K562 (cell line): Measurements from ENCODE around the gene GPR37L1. TPM values are rescaled to one million over a fixed set of nuclear protein-coding genes. Genes with fewer than 3 reads are reported as not detected.

Experiments
- ESRRA ChIP-seq: fragments of 450-650 bp; IDR thresholded peaks from 2 replicates; pipeline ENCODE4 v1.6.1; 2014; ENCODE audit warnings: low read depth, mild to moderate bottlenecking, moderate library complexity, borderline replicate concordance
- ETV1 ChIP-seq: fragments of 450-650 bp; conservative IDR thresholded peaks from 2 replicates; pipeline ENCODE4 v1.6.1; 2016; ENCODE audit warnings: missing genetic modification characterization, control low read depth, low read depth, missing compliant biosample characterization
- EWSR1 ChIP-seq: fragments of 450-650 bp; IDR thresholded peaks from 2 replicates; pipeline ENCODE4 v1.6.1; 2018; ENCODE audit warnings: borderline replicate concordance, mild to moderate bottlenecking, low read depth, moderate library complexity; ENCODE audit not compliant: partially characterized antibody
- GTF2E2 ChIP-seq: fragments of 200-800 bp; sonication (Bioruptor generic); IDR thresholded peaks from 2 replicates; pipeline ENCODE4 v1.6.1; 2016; ENCODE audit warnings: missing genetic modification characterization, missing compliant biosample characterization
- HBP1 ChIP-seq: fragments of 450-650 bp; formaldehyde crosslinking; IDR thresholded peaks from 2 replicates; pipeline ENCODE4 v1.4.0; 2022; ENCODE audit warnings: missing genetic modification characterization
- HINFP ChIP-seq: fragments of 450-650 bp; conservative IDR thresholded peaks from 2 replicates; pipeline ENCODE4 v1.6.1; 2016; ENCODE audit warnings: missing genetic modification characterization, low read depth, mild to moderate bottlenecking, control low read depth, missing compliant biosample characterization
- HMGN3 ChIP-seq: IDR thresholded peaks from 2 replicates; pipeline ENCODE4 v1.6.1; 2011; ENCODE audit warnings: borderline replicate concordance, low read depth, mild to moderate bottlenecking, mixed read lengths, low read length; ENCODE audit not compliant: insufficient read length; ENCODE audit errors: extremely low read depth
- ILK ChIP-seq: fragments of 450-650 bp; IDR thresholded peaks from 2 replicates; pipeline ENCODE4 v1.6.1; 2016; ENCODE audit warnings: missing genetic modification characterization, low read depth, mild to moderate bottlenecking, missing compliant biosample characterization, moderate library complexity, borderline replicate concordance
- MCM3 ChIP-seq: fragments of 450-650 bp; IDR thresholded peaks from 2 replicates; pipeline ENCODE4 v1.6.1; 2016
- MLX ChIP-seq, 2 experiments: fragments of 450-650 bp in 1 of 2; sonication (generic) in 1 of 2; formaldehyde crosslinking; conservative IDR thresholded peaks; 2 replicates each; pipeline versions ENCODE4 v1.4.0 to v1.8.1; 2020 to 2022; ENCODE audit warnings: mild to moderate bottlenecking in 1 of 2, missing genetic modification reagents in 1 of 2
- OTX1 ChIP-seq: fragments of 450-650 bp; formaldehyde crosslinking; IDR thresholded peaks from 2 replicates; pipeline ENCODE4 v1.4.0; 2022; ENCODE audit warnings: mild to moderate bottlenecking
- PHF20 ChIP-seq: fragments of 450-650 bp; IDR thresholded peaks from 2 replicates; pipeline ENCODE4 v1.6.1; 2018; ENCODE audit not compliant: partially characterized antibody
- PTRF ChIP-seq: fragments of 450-650 bp; IDR thresholded peaks from 2 replicates; pipeline ENCODE4 v1.6.1; 2016; ENCODE audit warnings: mild to moderate bottlenecking, missing genetic modification characterization, missing compliant biosample characterization
- SIX5 ChIP-seq, 2 experiments: IDR thresholded peaks; 2 replicates each; pipeline ENCODE4 v1.6.1; 2011; ENCODE audit warnings: low read length in 2 of 2, borderline replicate concordance in 1 of 2, low read depth in 1 of 2, mild to moderate bottlenecking in 1 of 2, moderate library complexity in 1 of 2; ENCODE audit not compliant: insufficient read depth in 1 of 2
- TBL1XR1 ChIP-seq, 2 experiments: IDR thresholded peaks; 2 replicates each; pipeline ENCODE4 v1.6.1; 2012; ENCODE audit warnings: improper control_type of control experiment in 2 of 2, low read length in 2 of 2, mild to moderate bottlenecking in 1 of 2
- TEAD2 ChIP-seq: fragments of 450-650 bp; IDR thresholded peaks from 2 replicates; pipeline ENCODE4 v1.6.1; 2016; ENCODE audit warnings: missing genetic modification characterization, control low read depth, missing compliant biosample characterization
- THAP12 ChIP-seq: fragments of 250-450 bp; sonication (Bioruptor Pico); IDR thresholded peaks from 2 replicates; pipeline ENCODE4 v1.9.0; 2021; ENCODE audit warnings: mild to moderate bottlenecking, inconsistent platforms
- ZNF282 ChIP-seq: sonication (generic); formaldehyde crosslinking; IDR thresholded peaks from 2 replicates; pipeline ENCODE4 v1.8.1; 2023; ENCODE audit warnings: missing genetic modification reagents
- ZNF511 ChIP-seq: sonication (generic); formaldehyde crosslinking; IDR thresholded peaks from 2 replicates; pipeline ENCODE4 v1.8.0; 2022; ENCODE audit warnings: mild to moderate bottlenecking, missing genetic modification reagents
- ZNF57 ChIP-seq: fragments of 450-650 bp; formaldehyde crosslinking; IDR thresholded peaks from 2 replicates; pipeline ENCODE4 v1.4.0; 2020; ENCODE audit warnings: mild to moderate bottlenecking, moderate library complexity
- polyA plus RNA-seq, 8 experiments: library from polyadenylated mRNA; depleted of rRNA in 4 of 8; stranded (reverse) in 5 of 8; unstranded in 3 of 8; fragments of >200 nt; fragmentation: Nextera tagmentation in 2 of 8; fragmentation: Illumina TruSeq in 1 of 8; extraction: Ambion mirVana in 2 of 8; extraction: Trizol in 1 of 8; gene quantifications; 2 replicates each; pipeline versions ENCODE4 v1.2.1 to v1.2.3, GENCODE V29; 2011 to 2014; ENCODE audit warnings: inconsistent platforms in 1 of 8, missing spikeins in 1 of 8
- total RNA-seq, 7 experiments: library from RNA; depleted of rRNA in 6 of 7; stranded (reverse); fragments of >200 nt in 6 of 7; fragmentation: Illumina TruSeq in 2 of 7; extraction: Trizol in 2 of 7; gene quantifications; 2 replicates each; pipeline versions ENCODE4 v1.2.1 to v1.2.3, GENCODE V29; 2011 to 2021; ENCODE audit warnings: low replicate concordance in 1 of 7

GPR37L1 gene
- total and polyA plus RNA-seq, 9 of the 15 experiments (the other 6 are each of a cell fraction or from before 2014, with no cell fraction given): not detected

GRCh38 chr1:202165942-202166843 is 43.5 kb downstream of the GPR37L1 start (continued):
- no peak for TF ChIP-seq SIX5 (IDR thresholded peaks at IDR 0.05; ENCODE audit: borderline replicate concordance in 1 of 2, insufficient read depth in 1 of 2, low read depth in 1 of 2, low read length in 2 of 2)
- no peak for TF ChIP-seq ZNF57 (CRISPR knock-in tag)
- TF ChIP-seq ZNF282 (CRISPR knock-in tag): no peak
- no peak for TF ChIP-seq HBP1
- no peak for TF ChIP-seq GTF2E2 (tag)
- no peak for TF ChIP-seq ETV1 (tag)
- no peak for TF ChIP-seq PTRF (tag)
- TF ChIP-seq EWSR1: no peak
- TF ChIP-seq ESRRA: no peak; the same call in 1 of the 2 replicates
- no peak for TF ChIP-seq HINFP (tag)
- no peak for TF ChIP-seq TEAD2
- TF ChIP-seq THAP12 (CRISPR knock-in tag): no peak
- TF ChIP-seq MCM3: no peak
- peak in 1 of 2 experiments; percentile 36; a peak in 1 of 4 replicates for TF ChIP-seq TBL1XR1 (IDR thresholded peaks at IDR 0.05; ENCODE audit: low read length in 2 of 2)
- TF ChIP-seq OTX1: no peak
- no peak for TF ChIP-seq ZNF511 (CRISPR knock-in tag)
- no peak for TF ChIP-seq ILK (tag)
- no peak for TF ChIP-seq HMGN3
- no peak for TF ChIP-seq MLX (CRISPR knock-in tag; conservative IDR thresholded peaks at IDR 0.05)
- no peak for TF ChIP-seq PHF20
